Measurements from ENCODE around the gene FAM163B. TPM values are rescaled to one million over a fixed set of nuclear protein-coding genes. Genes with fewer than 3 reads are reported as not detected.
"Not testable (repeated sequence)": the region's sequence is repeated elsewhere in the genome, so short reads cannot be mapped to it uniquely, and the experiment has no call there.

The FAM163B gene
- total RNA-seq, 1 donor from 2014 or later: not detected

DNA sequence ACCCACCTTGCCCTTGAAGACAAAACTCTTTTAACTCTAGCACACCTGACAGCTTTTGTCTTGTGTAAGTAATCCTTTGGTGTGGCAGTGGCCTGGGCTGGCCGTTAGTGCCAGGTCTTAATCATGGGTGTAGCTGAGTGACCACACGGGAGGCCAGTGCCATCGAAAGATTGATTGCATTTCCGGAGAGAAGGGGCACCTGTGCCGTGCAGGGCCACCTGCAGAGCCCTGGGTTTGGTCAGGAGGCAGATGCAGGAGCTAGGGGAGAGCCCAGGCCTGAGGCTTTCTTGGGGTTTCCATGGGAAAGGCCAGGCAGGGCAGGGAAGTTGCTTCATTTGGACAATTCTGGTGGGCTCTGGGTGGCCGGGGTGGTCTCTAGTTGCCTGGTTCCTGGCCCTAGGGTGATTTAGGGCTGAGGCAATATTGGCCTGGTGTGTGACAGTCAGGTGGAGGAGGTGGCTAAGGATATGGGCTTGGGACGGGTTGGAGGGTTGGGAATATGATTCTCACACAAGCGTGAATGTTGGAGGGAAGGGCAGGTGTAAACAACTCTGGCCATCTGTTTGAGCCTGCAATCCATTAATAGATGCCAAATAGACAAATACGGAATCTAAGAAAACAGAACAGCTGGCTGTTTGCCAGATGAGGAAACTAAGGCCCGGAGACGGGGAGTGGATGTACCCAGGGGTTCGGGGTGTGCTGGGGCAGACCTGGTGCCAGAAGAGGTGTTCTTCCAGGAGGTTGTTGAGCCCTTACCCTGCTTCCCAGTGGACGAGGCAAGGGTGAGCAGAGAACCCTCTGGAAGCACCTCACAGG, 31.6 kb upstream of the FAM163B start:
- no peak for ATAC-seq
- intact Hi-C loops (cut with DNase I): no loop called here
- DNase-seq (ENCODE audit: low spot score): no peak

GRCh38 chr9:133640160-133640559, 31.0 kb upstream of the FAM163B start:
- ATAC-seq (no peak), DNase-seq (ENCODE audit: low spot score) (no peak)

GRCh38 chr9:133639613-133640012, 30.4 kb upstream of the FAM163B start:
- no peak for DNase-seq (ENCODE audit: low spot score)
- no peak for ATAC-seq
- intact Hi-C loops (cut with DNase I): no loop called here

More at GRCh38 chr9:133640160-133640559, 31.0 kb upstream of the FAM163B start:
- intact Hi-C loops (cut with DNase I): no loop called here

DNA sequence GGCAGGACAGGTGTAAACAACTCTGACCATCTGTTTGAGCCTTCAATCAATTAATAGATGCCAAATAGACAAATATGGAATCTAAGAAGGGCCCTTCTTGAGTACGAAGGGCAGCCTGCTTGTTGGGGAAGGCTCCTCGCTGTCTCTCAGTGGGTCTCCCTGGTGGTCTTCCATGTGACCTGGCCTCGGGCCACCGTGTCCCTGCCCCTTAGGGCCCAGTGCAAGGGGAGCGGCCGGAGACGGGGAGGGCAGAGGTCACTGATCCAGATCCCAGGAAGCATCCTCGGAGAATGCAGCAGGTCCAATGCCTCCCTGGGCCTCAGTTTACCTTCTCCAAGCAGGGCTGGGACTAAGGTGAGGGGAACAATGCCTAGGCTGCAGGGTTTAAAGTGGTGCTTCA, 29.5 kb upstream of the FAM163B start:
- ATAC-seq: no peak

DNA sequence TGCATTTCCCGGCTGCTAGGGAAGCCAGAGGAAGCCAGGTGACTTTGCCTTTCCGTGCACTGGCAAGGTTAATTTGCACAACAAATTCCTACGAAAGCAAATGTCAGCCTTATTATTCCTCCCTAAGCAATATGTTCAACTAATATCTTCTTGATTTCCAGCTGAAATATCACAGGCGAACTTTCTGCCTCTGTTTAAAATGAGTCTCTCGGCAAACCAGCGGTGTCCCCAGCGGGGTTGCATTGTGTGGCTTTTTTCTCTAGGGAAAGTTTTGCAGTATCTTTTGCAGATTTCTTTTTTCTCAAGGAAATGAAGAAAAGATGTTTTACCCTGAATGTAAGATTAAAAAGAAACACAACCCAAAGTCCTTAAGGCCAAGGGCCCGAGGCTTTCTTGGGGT, 28.9 kb upstream of the FAM163B start:
- intact Hi-C loops (cut with DNase I): no loop called here
- no peak for ATAC-seq

More for the DNA sequence above, 29.5 kb upstream of the FAM163B start:
- intact Hi-C loops (cut with DNase I): no loop called here
- no peak for DNase-seq (ENCODE audit: low spot score)

GRCh38 chr9:133637451-133638055, 28.4 kb upstream of the FAM163B start:
- no peak for DNase-seq (ENCODE audit: low spot score)
- intact Hi-C loops (cut with DNase I): no loop called here
- ATAC-seq: no peak

More for the DNA sequence above, 28.9 kb upstream of the FAM163B start:
- no peak for DNase-seq (ENCODE audit: low spot score)

- ATAC-seq (no peak), DNase-seq (ENCODE audit: low spot score) (no peak)
- intact Hi-C loops (cut with DNase I): no loop called here
Measured at GRCh38 chr9:133636902-133637301, 27.7 kb upstream of the FAM163B start.

- intact Hi-C loops (cut with DNase I): no loop called here
- ATAC-seq (no peak), DNase-seq (ENCODE audit: low spot score) (no peak)
Measured at GRCh38 chr9:133635533-133636531, 26.6 kb upstream of the FAM163B start, which contains the start of gene DBH. DBH (plus strand) TSS chr9:133636363; CDS start chr9:133636372, 9 bp downstream.

GRCh38 chr9:133635098-133635497, 25.9 kb upstream of the FAM163B start:
- DNase-seq (ENCODE audit: low spot score): no peak
- intact Hi-C loops (cut with DNase I): no loop called here
- ATAC-seq: no peak

DNA sequence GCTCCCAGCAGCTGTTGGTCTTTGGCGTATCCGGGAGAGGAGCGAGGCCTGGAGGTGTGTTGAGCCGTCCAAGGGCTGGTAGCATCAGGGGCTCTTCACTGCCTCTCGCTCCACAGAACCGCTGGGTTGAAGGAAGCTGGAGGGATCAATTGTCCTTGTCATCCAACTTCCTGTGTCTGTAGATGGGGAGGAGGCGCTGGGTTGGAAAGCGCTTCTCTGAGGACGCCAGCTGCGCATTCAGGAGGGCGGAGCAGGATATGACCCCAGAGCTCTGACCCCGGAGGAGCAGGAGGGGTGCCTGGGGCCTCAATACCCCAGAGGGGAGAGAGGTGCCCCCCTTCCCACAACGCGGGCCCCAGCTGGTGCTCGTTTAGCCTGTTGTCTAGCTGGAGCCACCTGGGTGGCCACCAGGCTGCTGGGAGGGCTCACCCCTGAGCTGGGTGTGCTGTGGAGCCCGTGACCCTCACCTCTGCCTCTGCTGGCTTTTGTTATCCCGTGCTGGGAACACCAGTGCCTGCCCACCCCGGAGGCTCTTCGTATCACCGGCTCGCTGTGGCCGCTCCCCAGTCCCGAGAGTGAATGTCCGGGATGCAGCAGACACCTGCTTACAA, 25.0 kb upstream of the FAM163B start:
- intact Hi-C loops (cut with DNase I): no loop called here
- no peak for DNase-seq (ENCODE audit: low spot score)
- peak; percentile 27 for ATAC-seq

GRCh38 chr9:133633681-133634080, 24.5 kb upstream of the FAM163B start:
- ATAC-seq (no peak), DNase-seq (ENCODE audit: low spot score) (no peak)
- intact Hi-C loops (cut with DNase I): no loop called here

DNA sequence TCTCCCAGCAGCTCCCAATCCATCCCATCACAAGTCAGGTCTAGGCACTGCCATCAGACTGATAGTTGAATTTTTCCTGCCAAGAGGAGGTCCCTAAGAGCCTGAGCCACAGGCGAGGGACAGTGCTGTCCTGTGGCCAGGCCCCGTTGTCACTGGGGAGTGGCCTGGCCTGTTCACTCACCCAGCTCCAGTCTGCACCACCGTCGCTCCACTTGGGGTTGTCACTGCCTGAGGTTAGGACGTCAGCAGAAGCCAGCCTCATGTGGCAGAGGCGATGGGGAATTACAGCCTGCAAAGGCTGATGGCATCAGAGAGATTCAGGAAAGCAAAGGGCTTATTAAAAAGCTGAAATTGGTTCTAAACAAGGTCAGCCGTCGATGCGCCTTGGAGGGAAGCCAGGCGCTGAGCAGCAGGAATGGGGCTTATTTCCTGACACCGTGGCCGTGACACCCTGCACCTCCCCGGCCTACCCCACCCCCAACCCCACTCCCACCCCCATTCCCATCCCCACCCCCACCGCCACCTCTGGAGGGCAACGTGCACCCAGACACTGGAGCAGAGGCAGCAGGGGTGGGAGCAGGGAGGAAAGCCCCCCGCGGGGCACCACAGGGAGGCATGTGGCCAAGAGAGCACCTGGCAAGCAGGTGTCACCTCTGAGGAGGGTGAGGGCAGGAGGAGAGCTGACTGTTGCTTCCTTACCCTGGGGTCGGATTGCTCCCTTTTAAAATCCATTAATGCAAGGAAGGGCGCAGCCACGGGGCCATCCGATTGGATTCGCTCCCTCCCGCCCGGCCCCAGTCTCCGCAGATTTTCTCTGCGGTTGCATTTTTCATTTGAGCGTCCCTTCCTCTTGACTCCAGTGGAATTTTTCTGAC, 23.9 kb upstream of the FAM163B start:
- no peak for ATAC-seq
- no peak for DNase-seq (ENCODE audit: low spot score)
- intact Hi-C loops (cut with DNase I): no loop called here

GRCh38 chr9:133631111-133631510, 21.9 kb upstream of the FAM163B start:
- ATAC-seq: no peak
- intact Hi-C loops (cut with DNase I): no loop called here

DNA sequence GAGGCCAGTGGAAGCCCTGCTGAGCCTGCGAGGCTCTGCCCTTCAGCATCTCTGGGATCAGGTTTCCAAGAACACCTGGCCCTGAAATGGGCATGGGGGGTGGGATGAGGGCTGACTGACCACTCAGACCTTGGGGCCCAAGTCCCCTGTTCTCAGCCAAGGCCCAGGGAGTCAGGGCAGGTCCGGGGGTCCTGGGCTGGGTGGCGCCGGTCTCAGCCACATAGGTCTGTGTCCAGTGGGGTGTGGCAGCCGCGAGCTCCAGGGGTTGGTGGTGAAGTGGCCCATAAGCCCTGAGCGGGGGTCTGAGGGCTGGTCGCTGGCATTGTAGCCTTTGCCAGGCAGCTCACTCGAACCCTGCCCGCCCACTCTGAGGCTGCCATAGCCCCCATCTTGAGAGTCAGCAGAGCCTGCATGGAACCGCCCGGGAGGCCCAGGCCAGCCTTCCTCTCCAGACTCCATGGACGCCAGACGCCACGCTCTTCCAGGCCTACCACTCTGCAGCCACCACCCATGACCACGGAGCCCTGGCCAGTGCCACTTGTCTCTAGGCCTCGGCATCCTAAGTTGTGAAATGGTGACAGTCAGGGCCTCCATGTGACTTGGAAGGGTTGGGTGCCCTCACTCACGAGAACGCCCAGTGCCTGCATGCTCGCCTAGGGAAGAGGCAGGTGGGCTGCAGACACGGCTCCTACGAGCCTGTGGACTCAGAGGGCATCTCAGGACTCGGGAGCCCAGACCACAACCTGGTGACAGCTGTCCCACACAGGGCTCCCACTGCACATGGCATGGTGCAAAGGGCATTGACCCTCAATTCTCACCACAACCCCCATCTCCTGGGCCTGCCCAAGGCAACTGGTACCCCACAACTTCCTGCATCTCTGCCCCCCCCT, 20.3 kb upstream of the FAM163B start:
- ATAC-seq (no peak), DNase-seq (ENCODE audit: low spot score) (no peak)
- intact Hi-C loops (cut with DNase I): no loop called here

More at GRCh38 chr9:133631111-133631510, 21.9 kb upstream of the FAM163B start:
- DNase-seq (ENCODE audit: low spot score): no peak

GRCh38 chr9:133628766-133629165, 19.6 kb upstream of the FAM163B start:
- no peak for ATAC-seq
- DNase-seq (ENCODE audit: low spot score): no peak
- intact Hi-C loops (cut with DNase I): no loop called here

DNA sequence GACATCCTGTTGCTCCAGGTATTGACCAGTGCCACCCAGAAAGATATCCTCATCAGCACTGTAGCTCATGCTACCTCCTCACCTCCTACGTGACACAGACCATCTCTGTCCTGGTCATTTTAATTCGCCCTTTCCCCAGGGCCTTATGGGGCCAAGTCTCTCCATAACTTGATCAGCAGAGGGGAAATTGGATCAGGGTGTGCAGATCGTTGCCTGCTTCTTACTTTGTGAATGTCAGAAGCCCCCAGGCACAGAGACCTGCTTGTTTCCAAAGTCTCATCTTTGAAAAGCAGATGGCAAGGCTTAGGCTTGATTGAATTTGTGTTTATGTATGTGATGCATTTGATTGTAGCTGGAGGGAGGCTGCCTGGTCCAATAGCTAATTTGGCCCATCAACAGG, 18.2 kb upstream of the FAM163B start:
- DNase-seq (ENCODE audit: low spot score): no peak
- intact Hi-C loops (cut with DNase I): no loop called here
- no peak for ATAC-seq

GRCh38 chr9:133626008-133626407, 16.8 kb upstream of the FAM163B start:
- ATAC-seq; intact Hi-C loops (cut with DNase I); DNase-seq (ENCODE audit: low spot score): not testable (repeated sequence)
